IMR-90 (cell line): ENCODE results near the gene WDR74. TPM values are rescaled to one million over a fixed set of nuclear protein-coding genes. Genes with fewer than 3 reads are reported as not detected.

Experiments
- ATAC-seq: fragments of 200-7000 bp; cut with Tn5 transposase; 2 replicates; pipeline ENCODE4 v1.9.1; 2020; ENCODE audit warnings: low read depth, mild to moderate bottlenecking, moderate library complexity
- BruUV-seq: library from RNA; stranded (reverse); fragments of 400-500 nt; replicated peaks from 2 replicates; lab custom pipeline; 2021; lab: Mats Ljungman, UMichigan
- CTCF ChIA-PET: fragments of 300-600 bp; formaldehyde crosslinking; extraction: SDS; loops from one replicate; lab custom pipeline; 2021; ENCODE audit warnings: antibody characterized with exemption; lab: Yijun Ruan, JAX
- POLR2A ChIA-PET: fragments of 300-600 bp; sonication (Branson Sonifier 250); formaldehyde crosslinking; loops from one replicate; lab custom pipeline; 2022; ENCODE audit warnings: antibody characterized with exemption; ENCODE audit not compliant: unreplicated experiment; lab: Charles Lee
- DNase-seq: peaks from one replicate; pipeline ENCODE4 v3.0.0; 2013
- H2AFZ ChIP-seq: replicated peaks from 2 replicates; pipeline ENCODE3; 2013; ENCODE audit warnings: low read length, mild to moderate bottlenecking; ENCODE audit not compliant: poor library complexity
- H2AK5ac ChIP-seq: 2 replicates; pipeline ENCODE4 v1.6.1; 2013; ENCODE audit warnings: low read depth, low read length, inconsistent platforms
- H2AK9ac ChIP-seq: replicated peaks from 2 replicates; pipeline ENCODE3; 2013; ENCODE audit warnings: mild to moderate bottlenecking, low read depth, low read length, moderate library complexity; ENCODE audit not compliant: poor library complexity
- H2BK120ac ChIP-seq: 2 replicates; pipeline ENCODE4 v1.6.1; 2013; ENCODE audit warnings: low read depth, low read length, inconsistent platforms
- H2BK15ac ChIP-seq: 3 replicates; pipeline ENCODE4 v1.6.1; 2013; ENCODE audit warnings: low read depth, low read length, inconsistent platforms
- H2BK20ac ChIP-seq: 2 replicates; pipeline ENCODE4 v1.6.1; 2013; ENCODE audit warnings: low read depth, mild to moderate bottlenecking, inconsistent platforms, low read length, moderate library complexity
- H2BK5ac ChIP-seq: 2 replicates; pipeline ENCODE4 v1.6.1; 2013; ENCODE audit warnings: mild to moderate bottlenecking, low read depth, low read length, inconsistent platforms; ENCODE audit not compliant: poor library complexity, severe bottlenecking
- H3K14ac ChIP-seq: replicated peaks from 2 replicates; pipeline ENCODE4 v1.6.1; 2013; ENCODE audit warnings: low read depth, low read length, inconsistent platforms
- H3K18ac ChIP-seq: 2 replicates; pipeline ENCODE4 v1.6.1; 2013; ENCODE audit warnings: low read depth, low read length, control low read depth
- H3K23ac ChIP-seq: 2 replicates; pipeline ENCODE4 v1.6.1; 2013; ENCODE audit warnings: low read depth, low read length, inconsistent platforms
- H3K27ac ChIP-seq: 2 replicates; pipeline ENCODE4 v1.5.1; 2013; ENCODE audit warnings: mild to moderate bottlenecking, control low read depth, low read length; ENCODE audit not compliant: insufficient read depth
- H3K27me3 ChIP-seq: 2 replicates; pipeline ENCODE4 v1.6.1; 2013; ENCODE audit warnings: low read length; ENCODE audit not compliant: control insufficient read depth, insufficient read depth
- H3K36me3 ChIP-seq: 2 replicates; pipeline ENCODE4 v1.6.1; 2013; ENCODE audit warnings: low read length, mixed read lengths; ENCODE audit not compliant: control insufficient read depth, insufficient read depth
- H3K4ac ChIP-seq: 2 replicates; pipeline ENCODE4 v1.6.1; 2013; ENCODE audit warnings: low read depth, low read length, inconsistent platforms
- H3K4me1 ChIP-seq: 2 replicates; pipeline ENCODE4 v1.6.1; 2013; ENCODE audit warnings: low read length, mixed read lengths; ENCODE audit not compliant: control insufficient read depth, insufficient read depth
- H3K4me2 ChIP-seq: 2 replicates; pipeline ENCODE4 v1.6.1; 2013; ENCODE audit warnings: low read depth, mild to moderate bottlenecking, control low read depth, low read length, moderate library complexity
- H3K4me3 ChIP-seq: 2 replicates; pipeline ENCODE4 v1.5.1; 2013; ENCODE audit warnings: low read depth, mild to moderate bottlenecking, control low read depth, low read length, moderate library complexity; ENCODE audit not compliant: insufficient read depth
- H3K56ac ChIP-seq: 2 replicates; pipeline ENCODE4 v1.6.1; 2013; ENCODE audit warnings: low read length, inconsistent platforms; ENCODE audit not compliant: insufficient read depth; ENCODE audit errors: extremely low read depth
- H3K79me1 ChIP-seq, 2 experiments: 2 replicates each; pipeline ENCODE4 v1.6.1; 2013; ENCODE audit warnings: low read length in 2 of 2, inconsistent platforms in 1 of 2, low read depth in 1 of 2
- H3K9ac ChIP-seq: 2 replicates; pipeline ENCODE4 v1.6.1; 2013; ENCODE audit warnings: low read depth, low read length, control low read depth
- H3K9me1 ChIP-seq: 2 replicates; pipeline ENCODE4 v1.6.1; 2013; ENCODE audit warnings: low read length, inconsistent platforms; ENCODE audit not compliant: insufficient read depth
- H3K9me3 ChIP-seq: 2 replicates; pipeline ENCODE4 v1.6.1; 2013; ENCODE audit warnings: low read length; ENCODE audit not compliant: control insufficient read depth, insufficient read depth
- H4K20me1 ChIP-seq: 2 replicates; pipeline ENCODE4 v1.6.1; 2013; ENCODE audit warnings: low read length, inconsistent platforms; ENCODE audit not compliant: insufficient read depth
- H4K5ac ChIP-seq: 2 replicates; pipeline ENCODE4 v1.6.1; 2013; ENCODE audit warnings: mild to moderate bottlenecking, low read depth, low read length, control low read depth
- H4K8ac ChIP-seq, 2 experiments: 2 replicates each; pipeline ENCODE4 v1.6.1; 2013; ENCODE audit warnings: low read depth in 2 of 2, low read length in 2 of 2, control low read depth in 1 of 2, inconsistent platforms in 1 of 2
- H4K91ac ChIP-seq: 2 replicates; pipeline ENCODE4 v1.6.1; 2013; ENCODE audit warnings: low read depth, low read length, inconsistent platforms; ENCODE audit not compliant: insufficient read depth
- BHLHE40 ChIP-seq: fragments of 150-350 bp; IDR thresholded peaks from 2 replicates; pipeline ENCODE4 v1.6.1; 2016; ENCODE audit warnings: mild to moderate bottlenecking, low read depth, low read length
- CTCF ChIP-seq: conservative IDR thresholded peaks from 2 replicates; pipeline ENCODE4 v1.5.1; 2012; ENCODE audit warnings: mild to moderate bottlenecking, low read depth, low read length, improper control_type of control experiment
- MAZ ChIP-seq: IDR thresholded peaks from 2 replicates; pipeline ENCODE4 v1.6.1; 2012; ENCODE audit warnings: low read depth, mild to moderate bottlenecking, low read length, improper control_type of control experiment, moderate library complexity, borderline replicate concordance
- MXI1 ChIP-seq: IDR thresholded peaks from 2 replicates; pipeline ENCODE4 v1.6.1; 2012; ENCODE audit warnings: low read depth, mild to moderate bottlenecking, low read length, moderate library complexity, borderline replicate concordance
- POLR2A ChIP-seq: IDR thresholded peaks from 2 replicates; pipeline ENCODE4 v1.6.1; 2012; ENCODE audit warnings: mild to moderate bottlenecking, low read depth, low read length
- RCOR1 ChIP-seq: IDR thresholded peaks from 2 replicates; pipeline ENCODE4 v1.6.1; 2012; ENCODE audit warnings: mild to moderate bottlenecking, low read length, improper control_type of control experiment; ENCODE audit not compliant: insufficient replicate concordance
- WGBS, 2 experiments: methylation state at CpG; one replicate each; pipeline versions ENCODE4 v1.1.5 to v1.1.7; 2013; ENCODE audit warnings: missing lambda C conversion rate in 2 of 2; ENCODE audit not compliant: insufficient read length in 1 of 2; ENCODE audit errors: extremely low coverage in 2 of 2; 5-methylcytosine and 5-hydroxymethylcytosine counted together
- dilution Hi-C: fragments of 300-500 bp; cut with HindIII; formaldehyde crosslinking; loops from one replicate; pipeline ENCODE4 v1.14.3; 2018; ENCODE audit warnings: low sequenced_read_pairs; ENCODE audit not compliant: unreplicated experiment
- in situ Hi-C: fragments of 300-500 bp; cut with MboI; formaldehyde crosslinking; loops from 3 replicates; pipeline ENCODE4 v1.14.3; 2019; ENCODE audit warnings: low sequenced_read_pairs, inconsistent platforms, mixed read lengths
- intact Hi-C: fragments of 100-400 bp; cut with micrococcal nuclease; formaldehyde crosslinking; loops from 2 replicates; pipeline ENCODE4 v1.10.0; 2022
- polyA plus RNA-seq, 3 experiments: library from polyadenylated mRNA; depleted of rRNA; stranded (reverse); fragments of >200 nt; gene quantifications; 2 replicates each; pipeline ENCODE4 v1.2.3, GENCODE V29; 2012; ENCODE audit warnings: low replicate concordance in 1 of 3
- total RNA-seq: library from RNA; depleted of rRNA; stranded (reverse); fragments of >200 nt; gene quantifications from 2 replicates; pipeline ENCODE4 v1.2.3, GENCODE V29; 2012

The WDR74 gene
- total and polyA plus RNA-seq, 2 of the 4 experiments (the other 2 are of a cell fraction): 38.4 to 44.3 TPM

DNA sequence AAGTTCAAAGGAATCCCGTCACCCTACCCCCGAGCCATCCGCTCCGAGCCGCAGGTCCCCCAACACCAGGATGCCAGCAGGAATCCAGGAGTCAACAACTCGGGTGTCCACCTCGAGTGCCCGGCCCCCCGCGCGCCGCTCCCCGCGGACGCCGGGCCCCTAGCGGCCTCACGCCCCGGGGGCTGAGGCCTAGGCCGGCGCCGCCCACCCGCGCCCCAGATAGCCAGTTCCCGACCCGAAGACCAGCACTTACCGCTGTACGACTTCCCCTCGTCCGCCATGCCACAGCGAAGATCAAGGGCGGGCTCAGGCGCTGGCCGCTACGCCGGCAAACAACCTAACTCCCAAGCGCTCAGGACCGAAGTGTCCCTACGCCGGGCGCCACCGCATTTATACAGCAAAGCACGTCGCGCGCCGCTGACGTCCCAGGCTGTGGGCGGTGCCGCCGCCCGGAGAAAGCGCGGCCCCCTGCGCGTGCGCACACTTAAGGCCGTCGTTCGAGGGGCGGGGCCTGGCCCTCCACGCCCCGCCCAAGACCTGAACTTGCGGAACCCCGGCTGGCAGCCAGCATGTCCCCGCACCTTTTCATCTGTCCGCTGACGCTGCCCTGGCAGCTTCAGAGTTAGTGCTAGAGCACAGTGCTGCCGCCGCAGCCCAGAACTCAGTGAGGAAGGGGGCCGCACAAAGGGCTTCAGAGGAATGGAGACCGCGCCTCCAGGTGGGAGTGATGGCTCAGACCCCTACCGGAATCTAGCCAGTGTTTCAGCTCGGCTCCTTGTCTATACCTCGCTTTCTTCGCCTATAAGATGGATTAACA, 34.1 kb downstream of the WDR74 start, which contains the start of gene NXF1:
Gene NXF1, minus strand, starts transcription at position 365 of the 817 bp plus-strand sequence. Its CDS starts 84 bp downstream, at position 281.
- DNase-seq (peak; percentile 92), ATAC-seq (peak; percentile 87)
- peak within 1 kb of the TSS; percentile 71 for H3K27ac ChIP-seq
- peak within 1 kb of the TSS; percentile 58 for H4K5ac ChIP-seq
- peaks cover 26% of the 10 kb centered on the region for H3K4me1 ChIP-seq
- dilution Hi-C loops (no loop called here), intact Hi-C loops (loop anchor here (2.0 kb wide), 1 partner anchor 14 kb away; no protein-coding TSS in a partner anchor), in situ Hi-C loops (no loop called here)
- peak within 1 kb of the TSS; percentile 86 for H2BK5ac ChIP-seq
- H3K9me3 ChIP-seq: no peaks in the 10 kb centered on the region
- H3K23ac ChIP-seq: peak within 1 kb of the TSS; percentile 93
- H3K4me2 ChIP-seq: peak within 1 kb of the TSS; percentile 91
- H2BK15ac ChIP-seq: peak within 1 kb of the TSS; percentile 64; the same call in 1 of the 3 replicates
- H3K9me1 ChIP-seq: peaks cover 26% of the 10 kb centered on the region
- H4K20me1 ChIP-seq: peaks cover 18% of the 10 kb centered on the region
- H2BK20ac ChIP-seq: 0 out of 2 replicates have a peak within 1 kb of the TSS, but pooled peaks have one; percentile 8
- peak within 1 kb of the TSS; percentile 99 for H2AFZ ChIP-seq
- POLR2A ChIA-PET: interaction anchor here (0.5 to 2.0 kb wide), 5 partner anchors 9 to 36 kb away, joined by 3 to 10 read pairs (median 3); partner anchors contain the start of gene STX5
- H3K4ac ChIP-seq: peak within 1 kb of the TSS; percentile 91
- peaks cover 26 to 58% of the 10 kb centered on the region in 2 experiments for H3K79me1 ChIP-seq
- H4K8ac ChIP-seq: peak within 1 kb of the TSS; percentile 59 to 91
- H3K9ac ChIP-seq: peak within 1 kb of the TSS; percentile 81
- peak within 1 kb of the TSS; percentile 99 for H2AK9ac ChIP-seq
- peak within 1 kb of the TSS; percentile 97 for H3K14ac ChIP-seq
- H2BK120ac ChIP-seq: peak within 1 kb of the TSS; percentile 78
- H2AK5ac ChIP-seq: peak within 1 kb of the TSS; percentile 91
- 1% methylated on average over 49 of the region's 77 CpGs; no CpG with 5 or more reads in 1 of the 2 experiments for WGBS, 2 experiments
- peaks cover 28% of the 10 kb centered on the region for H3K36me3 ChIP-seq
- no TSS peak for BruUV-seq
- H3K27me3 ChIP-seq: no peaks in the 10 kb centered on the region
- CTCF ChIA-PET: interaction anchor here (0.6 to 1.5 kb wide), 3 partner anchors 12 to 90 kb away, joined by 3 to 4 read pairs (median 3); partner anchors contain the start of gene TMEM179B
- H3K4me3 ChIP-seq: peak within 1 kb of the TSS; percentile 82
- H4K91ac ChIP-seq: peak within 1 kb of the TSS; percentile 71
- H3K56ac ChIP-seq: peak within 1 kb of the TSS; percentile 78
- peak within 1 kb of the TSS; percentile 26 for H3K18ac ChIP-seq
- TF ChIP-seq MXI1 (peak; percentile 59), RCOR1 (no peak), MAZ (peak; percentile 78; the same call in 1 of the 2 replicates), POLR2A (peak; percentile 100), BHLHE40 (0 out of 2 replicates have a peak, but pooled peaks have one; percentile 31), CTCF (no peak)
